ENCODE data around the gene PTBP3.

Gene PTBP3

DNA sequence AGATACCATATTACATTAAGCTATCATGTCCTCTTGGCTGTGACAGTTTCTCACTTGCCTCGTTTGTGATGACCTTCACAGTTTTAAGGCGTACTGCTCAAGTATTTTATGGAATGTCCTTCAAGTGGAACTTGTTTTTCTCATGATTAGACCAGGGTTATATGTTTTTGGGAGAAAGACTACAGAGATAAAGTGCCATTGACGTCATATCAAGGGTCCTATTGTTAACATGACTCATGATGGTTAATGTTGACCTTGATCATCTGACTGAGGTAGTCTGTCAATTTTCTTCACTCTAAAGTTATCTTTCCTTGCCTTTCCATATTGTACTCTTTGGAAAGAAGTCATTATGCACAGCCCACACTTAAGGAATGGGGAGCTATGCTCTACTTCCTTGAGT is 17.8 kb upstream of the PTBP3 start:
- H3K27me3 ChIP-seq (ENCODE audit: control insufficient read depth, insufficient read depth, low read length): no peaks in the 10 kb centered on the region

DNA sequence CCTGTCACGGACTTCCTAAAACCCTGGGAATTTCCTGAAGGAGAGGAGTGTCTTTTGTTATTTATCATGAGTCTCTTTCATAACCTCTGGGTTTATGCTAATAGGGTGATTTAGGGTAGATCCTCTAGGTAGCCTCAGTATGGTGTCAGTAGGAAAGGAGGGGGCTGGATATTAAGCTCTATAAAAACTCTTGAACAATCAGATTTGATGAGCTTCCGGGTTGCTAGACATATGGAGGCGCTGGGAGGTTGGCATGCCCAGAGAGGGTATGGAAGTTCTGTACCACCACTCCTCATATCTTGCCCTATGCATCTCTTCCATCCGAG is 15.6 kb upstream of the PTBP3 start:
- no peaks in the 10 kb centered on the region for H3K36me3 ChIP-seq (ENCODE audit: control insufficient read depth, insufficient read depth, low read length)

More for the DNA sequence above, 17.8 kb upstream of the PTBP3 start:
- Histone ChIP-seq H3K36me3 (ENCODE audit: control insufficient read depth, insufficient read depth, low read length) (no peaks in the 10 kb centered on the region), H3K4me1 (ENCODE audit: control insufficient read depth, insufficient read depth, low read length) (no peaks in the 10 kb centered on the region), H3K4me3 (ENCODE audit: low read length) (no peak overlapping the region), H3K9ac (ENCODE audit: low read length) (no peak overlapping the region), H3K27ac (ENCODE audit: low read depth, low read length) (no peak overlapping the region)

DNA sequence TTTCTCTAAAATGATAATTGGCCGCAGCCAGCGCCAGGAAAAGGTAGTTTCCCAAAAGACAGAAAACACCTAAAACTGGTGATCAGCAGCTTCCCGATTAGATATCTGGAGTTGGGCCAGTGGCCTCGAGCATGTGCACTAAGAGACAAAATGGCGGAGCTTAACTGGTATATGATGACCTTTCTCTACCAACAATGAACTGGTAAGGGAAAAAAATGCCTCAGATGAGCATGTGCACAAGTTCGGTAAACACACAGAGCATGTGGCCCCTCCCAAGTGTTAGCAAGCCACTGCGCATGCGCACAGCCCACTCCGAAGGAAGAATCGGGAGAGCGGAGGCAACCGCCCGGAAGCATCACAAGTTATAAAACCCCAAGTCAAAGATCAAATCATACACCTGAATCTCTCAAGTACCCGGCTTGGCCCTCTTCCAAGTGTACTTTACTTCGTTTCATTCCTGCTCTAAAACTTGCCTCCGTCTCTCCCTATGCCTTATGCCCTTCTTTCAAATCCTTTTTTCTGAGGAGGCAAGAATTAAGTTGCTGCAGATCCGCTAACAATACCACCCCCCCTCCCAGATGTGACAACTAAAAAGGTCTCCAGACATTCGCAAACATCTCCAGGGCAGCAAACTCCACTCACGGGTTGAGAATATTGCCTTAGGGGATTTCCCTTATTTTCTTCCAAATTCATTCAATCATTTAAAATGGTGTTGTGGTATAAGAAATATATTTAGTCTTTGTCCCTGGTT is 15.0 kb upstream of the PTBP3 start:
- Histone ChIP-seq H3K27ac (ENCODE audit: low read depth, low read length) (no peak overlapping the region), H3K9ac (ENCODE audit: low read length) (no peak overlapping the region), H3K27me3 (ENCODE audit: control insufficient read depth, insufficient read depth, low read length) (no peaks in the 10 kb centered on the region), H3K4me3 (ENCODE audit: low read length) (peak overlapping the region; percentile 71), H3K4me1 (ENCODE audit: control insufficient read depth, insufficient read depth, low read length) (no peaks in the 10 kb centered on the region), H3K36me3 (ENCODE audit: control insufficient read depth, insufficient read depth, low read length) (no peaks in the 10 kb centered on the region)

More for the DNA sequence above, 15.6 kb upstream of the PTBP3 start:
- no peak overlapping the region for H3K27ac ChIP-seq (ENCODE audit: low read depth, low read length)
- peak overlapping the region; percentile 71 for H3K4me3 ChIP-seq (ENCODE audit: low read length)
- H3K4me1 ChIP-seq (ENCODE audit: control insufficient read depth, insufficient read depth, low read length): no peaks in the 10 kb centered on the region
- no peak overlapping the region for H3K9ac ChIP-seq (ENCODE audit: low read length)
- no peaks in the 10 kb centered on the region for H3K27me3 ChIP-seq (ENCODE audit: control insufficient read depth, insufficient read depth, low read length)

DNA sequence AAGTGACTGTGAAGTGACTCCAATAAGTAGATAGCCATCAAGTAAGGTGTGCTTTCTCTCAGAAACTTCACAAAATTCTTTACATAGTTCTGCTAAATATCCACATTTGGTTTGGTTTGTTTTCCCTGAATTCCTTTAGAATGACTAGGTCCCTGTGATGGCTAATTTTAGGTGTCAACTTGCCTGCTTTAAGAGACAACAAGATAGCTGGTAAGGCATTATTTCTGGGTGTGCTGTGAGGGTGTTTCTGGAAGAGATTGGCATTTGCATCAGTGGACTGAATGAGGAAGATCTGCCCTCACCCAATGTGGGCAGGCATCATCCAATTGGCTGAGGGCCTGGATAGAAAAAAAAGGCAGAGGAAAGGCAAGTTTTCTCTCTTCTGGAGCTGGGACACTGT is 8.3 kb upstream of the PTBP3 start:
- Histone ChIP-seq H3K9ac (ENCODE audit: low read length) (no peak overlapping the region), H3K36me3 (ENCODE audit: control insufficient read depth, insufficient read depth, low read length) (no peaks in the 10 kb centered on the region), H3K4me1 (ENCODE audit: control insufficient read depth, insufficient read depth, low read length) (no peaks in the 10 kb centered on the region)

DNA sequence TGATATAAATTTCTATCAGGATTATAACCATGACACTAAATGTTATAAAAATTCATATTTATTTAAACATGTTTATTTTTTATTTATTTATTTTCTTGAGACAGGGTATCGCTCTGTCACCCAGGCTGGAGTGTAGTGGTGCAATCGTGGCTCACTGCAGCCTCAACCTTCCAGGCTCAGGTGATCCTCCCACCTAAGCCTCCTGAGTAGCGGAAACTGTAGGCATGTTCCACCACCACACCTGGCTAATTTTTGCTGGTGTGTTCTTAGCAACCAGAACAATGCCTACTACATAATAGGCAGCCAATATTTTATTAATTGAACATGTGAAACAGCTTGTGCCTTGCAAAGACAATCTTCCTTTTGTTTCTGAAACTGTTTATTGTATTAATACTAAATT is 6.5 kb upstream of the PTBP3 start:
- Histone ChIP-seq H3K27ac (ENCODE audit: low read depth, low read length) (no peak overlapping the region), H3K4me1 (ENCODE audit: control insufficient read depth, insufficient read depth, low read length) (no peaks in the 10 kb centered on the region), H3K27me3 (ENCODE audit: control insufficient read depth, insufficient read depth, low read length) (no peaks in the 10 kb centered on the region), H3K9ac (ENCODE audit: low read length) (no peak overlapping the region), H3K36me3 (ENCODE audit: control insufficient read depth, insufficient read depth, low read length) (no peaks in the 10 kb centered on the region), H3K4me3 (ENCODE audit: low read length) (no peak overlapping the region)

More for the DNA sequence above, 8.3 kb upstream of the PTBP3 start:
- no peak overlapping the region for H3K4me3 ChIP-seq (ENCODE audit: low read length)
- no peak overlapping the region for H3K27ac ChIP-seq (ENCODE audit: low read depth, low read length)
- no peaks in the 10 kb centered on the region for H3K27me3 ChIP-seq (ENCODE audit: control insufficient read depth, insufficient read depth, low read length)

DNA sequence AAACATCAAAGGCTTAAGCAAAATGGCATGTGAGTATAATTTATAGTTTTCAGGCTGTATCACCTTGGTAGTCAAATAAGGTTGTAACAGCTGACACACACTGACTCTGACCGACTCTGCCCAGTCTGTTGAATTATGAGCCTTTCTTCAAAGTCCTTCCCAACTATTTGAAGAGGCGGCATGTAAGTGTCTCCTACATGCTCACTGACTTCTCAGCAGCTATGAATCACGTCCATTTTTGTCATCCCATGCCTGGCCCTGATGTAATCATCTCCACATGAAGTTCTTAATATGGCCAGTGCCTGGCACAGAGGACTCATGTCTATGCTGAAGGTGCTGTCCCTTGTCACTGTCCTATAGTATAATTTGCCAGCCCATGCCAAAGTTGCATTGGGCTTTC is 5.1 kb upstream of the PTBP3 start:
- Histone ChIP-seq H3K27ac (ENCODE audit: low read depth, low read length) (no peak overlapping the region), H3K9ac (ENCODE audit: low read length) (no peak overlapping the region), H3K36me3 (ENCODE audit: control insufficient read depth, insufficient read depth, low read length) (no peaks in the 10 kb centered on the region)

DNA sequence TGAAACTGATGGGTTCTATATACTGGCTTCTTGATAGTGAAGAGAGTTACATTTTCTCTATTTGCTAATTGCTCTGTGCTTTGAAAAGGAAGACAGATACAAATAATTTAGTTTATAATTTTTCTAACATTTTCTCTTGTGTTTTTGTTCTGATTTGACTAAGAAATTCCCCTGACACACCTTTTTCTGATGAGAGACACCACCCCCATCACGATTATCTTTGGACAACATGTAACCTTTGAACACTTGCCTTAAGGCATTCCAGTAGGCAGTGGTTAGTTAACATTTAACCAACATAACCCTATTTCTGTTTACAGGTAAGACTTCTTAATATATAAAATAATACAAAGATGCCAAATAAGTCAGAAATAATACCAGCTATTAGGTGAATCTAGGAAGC is 4.1 kb upstream of the PTBP3 start:
- H3K4me3 ChIP-seq (ENCODE audit: low read length): no peak overlapping the region
- H3K27me3 ChIP-seq (ENCODE audit: control insufficient read depth, insufficient read depth, low read length): no peaks in the 10 kb centered on the region
- no peak overlapping the region for H3K27ac ChIP-seq (ENCODE audit: low read depth, low read length)
- H3K9ac ChIP-seq (ENCODE audit: low read length): no peak overlapping the region
- no peaks in the 10 kb centered on the region for H3K4me1 ChIP-seq (ENCODE audit: control insufficient read depth, insufficient read depth, low read length)
- H3K36me3 ChIP-seq (ENCODE audit: control insufficient read depth, insufficient read depth, low read length): no peaks in the 10 kb centered on the region

More for the DNA sequence above, 5.1 kb upstream of the PTBP3 start:
- H3K27me3 ChIP-seq (ENCODE audit: control insufficient read depth, insufficient read depth, low read length): no peaks in the 10 kb centered on the region
- no peak overlapping the region for H3K4me3 ChIP-seq (ENCODE audit: low read length)
- H3K4me1 ChIP-seq (ENCODE audit: control insufficient read depth, insufficient read depth, low read length): no peaks in the 10 kb centered on the region

DNA sequence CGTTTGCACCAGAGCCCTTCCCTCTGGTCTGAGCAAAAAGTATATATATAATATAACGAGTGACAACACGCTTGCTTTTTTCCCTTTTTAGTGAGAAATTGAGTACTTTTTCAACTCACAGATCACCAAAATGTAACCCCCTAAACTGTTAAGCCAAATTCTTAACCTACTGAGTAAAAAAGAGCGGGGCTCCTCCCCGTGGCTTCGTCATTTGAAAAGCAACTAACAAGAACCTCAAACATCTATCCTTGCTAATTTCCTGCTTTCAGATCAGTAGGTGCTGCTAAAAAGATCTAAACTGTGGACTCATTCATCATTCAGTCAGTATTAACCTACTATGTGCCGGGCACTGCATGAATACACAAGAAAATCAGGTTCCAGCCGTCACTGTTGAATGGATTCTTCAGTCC is 1.0 kb upstream of the PTBP3 start:
- no peaks in the 10 kb centered on the region for H3K27me3 ChIP-seq (ENCODE audit: control insufficient read depth, insufficient read depth, low read length)
- peaks cover 4% of the 10 kb centered on the region for H3K4me1 ChIP-seq (ENCODE audit: control insufficient read depth, insufficient read depth, low read length)
- H3K4me3 ChIP-seq (ENCODE audit: low read length): peak overlapping the region; percentile 84
- H3K27ac ChIP-seq (ENCODE audit: low read depth, low read length): peak overlapping the region; percentile 88
- H3K9ac ChIP-seq (ENCODE audit: low read length): peak overlapping the region; percentile 83
- H3K36me3 ChIP-seq (ENCODE audit: control insufficient read depth, insufficient read depth, low read length): no peaks in the 10 kb centered on the region

DNA sequence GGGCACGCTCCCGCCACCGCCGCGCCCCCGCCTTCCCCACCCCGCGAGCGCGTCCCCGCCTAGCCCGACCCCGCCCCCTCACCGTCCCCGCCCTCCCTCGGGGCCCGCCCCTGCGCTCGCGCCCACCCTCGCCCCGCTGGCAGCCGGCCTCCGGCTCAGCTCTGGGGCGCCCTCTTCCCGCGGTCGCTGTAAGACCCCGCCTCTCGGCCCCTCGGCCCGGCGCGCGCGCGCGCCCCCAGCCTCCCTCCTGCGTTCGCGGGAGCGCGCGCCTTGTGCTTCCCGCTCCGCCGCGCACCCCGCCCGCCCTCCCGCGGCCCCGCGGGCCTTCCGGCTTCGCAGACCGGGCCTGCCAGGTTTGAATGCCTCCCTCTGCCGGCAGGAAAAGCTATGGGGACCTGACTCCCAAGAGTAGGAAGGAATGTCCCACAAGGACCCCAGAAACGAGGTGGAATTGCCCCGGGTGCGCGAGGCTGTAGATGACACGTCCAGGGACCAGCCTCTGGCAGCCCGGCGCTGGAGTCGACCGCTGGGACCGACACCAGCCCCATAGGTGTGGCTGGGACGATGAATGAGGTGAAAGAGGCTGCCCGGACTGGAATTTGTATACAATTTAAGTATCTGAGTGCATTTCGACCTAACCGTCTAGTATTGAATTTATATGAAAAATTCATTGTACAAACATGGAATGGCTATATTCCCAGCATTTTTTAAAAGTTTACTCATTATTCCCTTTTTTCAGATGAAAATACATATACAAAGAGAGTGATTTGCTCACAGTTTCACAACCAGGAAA is 416 bp upstream of the PTBP3 start:
- Histone ChIP-seq H3K36me3 (ENCODE audit: control insufficient read depth, insufficient read depth, low read length) (no peaks in the 10 kb centered on the region), H3K4me1 (ENCODE audit: control insufficient read depth, insufficient read depth, low read length) (peaks cover 4% of the 10 kb centered on the region), H3K9ac (ENCODE audit: low read length) (peak overlapping the region; percentile 83), H3K27ac (ENCODE audit: low read depth, low read length) (peak overlapping the region; percentile 96), H3K4me3 (ENCODE audit: low read length) (peak overlapping the region; percentile 96), H3K27me3 (ENCODE audit: control insufficient read depth, insufficient read depth, low read length) (no peaks in the 10 kb centered on the region)

DNA sequence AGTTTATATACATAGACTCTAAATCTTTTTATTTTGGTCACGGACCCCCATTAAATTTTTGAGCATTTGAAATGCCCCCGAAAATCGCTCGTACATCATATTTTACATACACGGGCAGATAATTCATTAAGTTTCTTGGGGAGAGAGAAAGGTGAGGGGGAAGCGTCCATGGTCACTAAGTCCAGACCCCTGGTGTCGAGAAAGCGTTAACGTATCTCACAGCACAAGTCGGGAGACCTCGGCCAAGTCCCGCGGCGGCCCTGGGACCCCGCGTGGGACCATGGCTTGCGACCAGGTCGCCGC is 794 bp downstream of the PTBP3 start:
- Histone ChIP-seq H3K9ac (ENCODE audit: low read length) (peak overlapping the region; percentile 88), H3K4me1 (ENCODE audit: control insufficient read depth, insufficient read depth, low read length) (peaks cover 4% of the 10 kb centered on the region), H3K27ac (ENCODE audit: low read depth, low read length) (peak overlapping the region; percentile 96), H3K4me3 (ENCODE audit: low read length) (peak overlapping the region; percentile 96), H3K36me3 (ENCODE audit: control insufficient read depth, insufficient read depth, low read length) (no peaks in the 10 kb centered on the region), H3K27me3 (ENCODE audit: control insufficient read depth, insufficient read depth, low read length) (no peaks in the 10 kb centered on the region)

DNA sequence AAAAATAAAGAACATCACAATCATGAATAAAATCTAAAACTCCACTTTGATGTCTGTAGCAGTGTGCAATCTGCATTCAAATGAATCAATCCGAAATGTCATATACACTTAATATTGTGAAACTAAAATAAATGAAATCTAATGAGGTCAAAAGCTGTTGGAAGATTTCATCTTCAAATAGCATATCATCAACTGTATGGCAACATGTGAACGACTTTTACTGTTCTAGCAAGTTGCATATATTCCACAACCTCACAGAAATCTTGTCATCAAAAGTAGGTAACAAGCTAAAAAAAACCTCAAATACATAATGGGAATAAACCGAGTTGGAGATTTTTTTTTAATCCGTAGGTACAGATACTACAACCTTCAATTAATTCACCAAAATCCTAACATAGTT is 1.2 kb downstream of the PTBP3 start:
- Histone ChIP-seq H3K36me3 (ENCODE audit: control insufficient read depth, insufficient read depth, low read length) (no peaks in the 10 kb centered on the region), H3K4me1 (ENCODE audit: control insufficient read depth, insufficient read depth, low read length) (peaks cover 4% of the 10 kb centered on the region), H3K27me3 (ENCODE audit: control insufficient read depth, insufficient read depth, low read length) (no peaks in the 10 kb centered on the region), H3K27ac (ENCODE audit: low read depth, low read length) (peak overlapping the region; percentile 96), H3K4me3 (ENCODE audit: low read length) (peak overlapping the region; percentile 96), H3K9ac (ENCODE audit: low read length) (no peak overlapping the region)

DNA sequence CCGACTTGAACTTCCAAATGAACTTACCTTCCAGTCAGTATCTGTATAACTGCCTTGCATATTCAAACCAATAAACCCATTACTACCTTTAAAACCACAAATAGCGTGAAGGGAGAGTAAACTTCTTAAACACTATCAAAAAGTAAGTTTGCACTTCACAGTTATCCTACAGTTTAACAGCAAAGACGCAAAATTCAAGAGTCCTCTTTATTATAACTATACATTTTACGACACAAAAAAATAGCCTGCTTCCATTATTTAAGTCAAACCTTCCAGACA is 1.8 kb downstream of the PTBP3 start:
- Histone ChIP-seq H3K9ac (ENCODE audit: low read length) (no peak overlapping the region), H3K27ac (ENCODE audit: low read depth, low read length) (no peak overlapping the region), H3K36me3 (ENCODE audit: control insufficient read depth, insufficient read depth, low read length) (no peaks in the 10 kb centered on the region), H3K27me3 (ENCODE audit: control insufficient read depth, insufficient read depth, low read length) (no peaks in the 10 kb centered on the region), H3K4me1 (ENCODE audit: control insufficient read depth, insufficient read depth, low read length) (peaks cover 4% of the 10 kb centered on the region), H3K4me3 (ENCODE audit: low read length) (no peak overlapping the region)

DNA sequence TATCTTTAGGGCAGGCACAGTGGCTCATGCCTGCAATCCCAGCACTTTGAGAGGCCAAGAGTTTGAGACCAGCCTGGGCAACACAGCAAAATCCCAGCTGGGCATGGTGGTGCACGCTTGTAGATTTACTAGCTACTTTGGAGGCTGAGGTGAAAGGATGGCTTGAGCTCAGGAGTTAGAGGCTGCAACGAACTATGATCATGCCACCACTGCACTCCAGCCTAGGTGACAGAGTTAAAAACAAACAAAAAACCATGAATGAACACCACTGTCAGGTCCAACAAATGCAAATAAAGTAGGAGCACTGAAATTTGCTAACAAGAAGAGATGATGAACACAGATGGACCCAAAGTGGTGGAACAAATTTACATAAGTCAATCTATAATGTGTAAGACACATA is 4.9 kb downstream of the PTBP3 start:
- H3K9ac ChIP-seq (ENCODE audit: low read length): no peak overlapping the region
- H3K4me3 ChIP-seq (ENCODE audit: low read length): no peak overlapping the region
- H3K27me3 ChIP-seq (ENCODE audit: control insufficient read depth, insufficient read depth, low read length): no peaks in the 10 kb centered on the region
- H3K27ac ChIP-seq (ENCODE audit: low read depth, low read length): no peak overlapping the region
- H3K36me3 ChIP-seq (ENCODE audit: control insufficient read depth, insufficient read depth, low read length): no peaks in the 10 kb centered on the region
- H3K4me1 ChIP-seq (ENCODE audit: control insufficient read depth, insufficient read depth, low read length): peaks cover 4% of the 10 kb centered on the region
